HCT116 (cell line): ENCODE measurements around the gene VDAC1.

Experiments used
- CEBPB ChIP-seq: IDR thresholded peaks from 2 replicates; pipeline ENCODE4 v1.6.1; 2012; ENCODE audit warnings: low read depth
- ELF1 ChIP-seq: IDR thresholded peaks from 2 replicates; pipeline ENCODE4 v1.6.1; 2012; ENCODE audit warnings: low read depth, borderline replicate concordance
- EZH2 ChIP-seq: fragments of 200-600 bp; sonication (generic); IDR thresholded peaks from 2 replicates; pipeline ENCODE4 v1.6.1; 2017; ENCODE audit warnings: antibody characterized with exemption, mixed run types
- YY1 ChIP-seq: IDR thresholded peaks from 2 replicates; pipeline ENCODE4 v1.6.1; 2011; ENCODE audit warnings: low read length, low read depth, moderate library complexity, mild to moderate bottlenecking; ENCODE audit not compliant: insufficient replicate concordance; ENCODE audit errors: extremely low read depth
- ZNF274 ChIP-seq: fragments of 200-500 bp; sonication (Bioruptor generic); IDR thresholded peaks from 2 replicates; pipeline ENCODE4 v1.6.1; 2014; ENCODE audit warnings: mild to moderate bottlenecking, low read depth, low read length, inconsistent platforms
- TF ChIP-seq, protein P1 (sequence below), 3 experiments: fragments of 200-600 bp in 1 of 3; sonication (generic) in 1 of 3; IDR thresholded peaks in 2 of 3; conservative IDR thresholded peaks in 1 of 3; 2 replicates each; pipeline ENCODE4 v1.5.1; 2012 to 2017; ENCODE audit warnings: low read depth in 2 of 3, low read length in 2 of 3, antibody characterized with exemption in 1 of 3, borderline replicate concordance in 1 of 3, control low read depth in 1 of 3, mild to moderate bottlenecking in 1 of 3, mixed read lengths in 1 of 3, mixed run types in 1 of 3, moderate library complexity in 1 of 3; ENCODE audit not compliant: insufficient read depth in 1 of 3
- TF ChIP-seq, protein P2 (sequence below): IDR thresholded peaks from 2 replicates; pipeline ENCODE4 v1.6.1; 2012; ENCODE audit warnings: low read depth

DNA sequence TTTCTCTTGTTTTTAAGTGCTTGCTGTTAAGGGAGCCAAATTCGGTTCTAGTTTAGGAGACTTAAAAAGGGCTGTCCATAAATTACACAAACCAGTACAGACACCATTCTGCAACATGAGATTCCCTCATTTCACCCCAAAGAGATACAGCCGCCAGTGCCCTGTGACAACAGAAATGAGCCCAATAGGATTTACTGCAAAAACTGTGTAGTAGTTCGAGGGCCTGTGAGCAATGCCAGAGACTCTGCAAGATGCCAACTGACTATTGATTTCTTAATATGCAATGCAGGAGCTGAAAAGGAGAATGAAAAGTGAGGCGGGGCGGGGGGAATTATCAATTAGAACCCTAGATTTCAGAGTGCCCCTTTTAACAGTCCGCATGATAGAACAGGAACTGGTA, 30.6 kb downstream of the VDAC1 start:
- TF ChIP-seq CEBPB (no peak), YY1 (no peak), ELF1 (no peak), ZNF274 (no peak), EZH2 (no peak)
- TF ChIP-seq, protein P1, sequence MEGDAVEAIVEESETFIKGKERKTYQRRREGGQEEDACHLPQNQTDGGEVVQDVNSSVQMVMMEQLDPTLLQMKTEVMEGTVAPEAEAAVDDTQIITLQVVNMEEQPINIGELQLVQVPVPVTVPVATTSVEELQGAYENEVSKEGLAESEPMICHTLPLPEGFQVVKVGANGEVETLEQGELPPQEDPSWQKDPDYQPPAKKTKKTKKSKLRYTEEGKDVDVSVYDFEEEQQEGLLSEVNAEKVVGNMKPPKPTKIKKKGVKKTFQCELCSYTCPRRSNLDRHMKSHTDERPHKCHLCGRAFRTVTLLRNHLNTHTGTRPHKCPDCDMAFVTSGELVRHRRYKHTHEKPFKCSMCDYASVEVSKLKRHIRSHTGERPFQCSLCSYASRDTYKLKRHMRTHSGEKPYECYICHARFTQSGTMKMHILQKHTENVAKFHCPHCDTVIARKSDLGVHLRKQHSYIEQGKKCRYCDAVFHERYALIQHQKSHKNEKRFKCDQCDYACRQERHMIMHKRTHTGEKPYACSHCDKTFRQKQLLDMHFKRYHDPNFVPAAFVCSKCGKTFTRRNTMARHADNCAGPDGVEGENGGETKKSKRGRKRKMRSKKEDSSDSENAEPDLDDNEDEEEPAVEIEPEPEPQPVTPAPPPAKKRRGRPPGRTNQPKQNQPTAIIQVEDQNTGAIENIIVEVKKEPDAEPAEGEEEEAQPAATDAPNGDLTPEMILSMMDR (IDR thresholded peaks at IDR 0.05 in 2 of 3, conservative IDR thresholded peaks at IDR 0.05 in 1 of 3; ENCODE audit: borderline replicate concordance in 1 of 3, insufficient read depth in 1 of 3, low read depth in 2 of 3, low read length in 2 of 3) = no peak
- TF ChIP-seq, protein P2, sequence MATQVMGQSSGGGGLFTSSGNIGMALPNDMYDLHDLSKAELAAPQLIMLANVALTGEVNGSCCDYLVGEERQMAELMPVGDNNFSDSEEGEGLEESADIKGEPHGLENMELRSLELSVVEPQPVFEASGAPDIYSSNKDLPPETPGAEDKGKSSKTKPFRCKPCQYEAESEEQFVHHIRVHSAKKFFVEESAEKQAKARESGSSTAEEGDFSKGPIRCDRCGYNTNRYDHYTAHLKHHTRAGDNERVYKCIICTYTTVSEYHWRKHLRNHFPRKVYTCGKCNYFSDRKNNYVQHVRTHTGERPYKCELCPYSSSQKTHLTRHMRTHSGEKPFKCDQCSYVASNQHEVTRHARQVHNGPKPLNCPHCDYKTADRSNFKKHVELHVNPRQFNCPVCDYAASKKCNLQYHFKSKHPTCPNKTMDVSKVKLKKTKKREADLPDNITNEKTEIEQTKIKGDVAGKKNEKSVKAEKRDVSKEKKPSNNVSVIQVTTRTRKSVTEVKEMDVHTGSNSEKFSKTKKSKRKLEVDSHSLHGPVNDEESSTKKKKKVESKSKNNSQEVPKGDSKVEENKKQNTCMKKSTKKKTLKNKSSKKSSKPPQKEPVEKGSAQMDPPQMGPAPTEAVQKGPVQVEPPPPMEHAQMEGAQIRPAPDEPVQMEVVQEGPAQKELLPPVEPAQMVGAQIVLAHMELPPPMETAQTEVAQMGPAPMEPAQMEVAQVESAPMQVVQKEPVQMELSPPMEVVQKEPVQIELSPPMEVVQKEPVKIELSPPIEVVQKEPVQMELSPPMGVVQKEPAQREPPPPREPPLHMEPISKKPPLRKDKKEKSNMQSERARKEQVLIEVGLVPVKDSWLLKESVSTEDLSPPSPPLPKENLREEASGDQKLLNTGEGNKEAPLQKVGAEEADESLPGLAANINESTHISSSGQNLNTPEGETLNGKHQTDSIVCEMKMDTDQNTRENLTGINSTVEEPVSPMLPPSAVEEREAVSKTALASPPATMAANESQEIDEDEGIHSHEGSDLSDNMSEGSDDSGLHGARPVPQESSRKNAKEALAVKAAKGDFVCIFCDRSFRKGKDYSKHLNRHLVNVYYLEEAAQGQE = no peak
